Lower lobe of right lung (tissue), 2 donors: Measurements from ENCODE around the gene STPG4. TPM values are rescaled to one million over a fixed set of nuclear protein-coding genes. Genes with fewer than 3 reads are reported as not detected.
"Not testable (repeated sequence)": the region's sequence is repeated elsewhere in the genome, so short reads cannot be mapped to it uniquely, and the experiment has no call there.

Experiments
- ATAC-seq, 2 donors: fragments of 200-7000 bp; cut with Tn5 transposase; one replicate each; pipeline ENCODE4 v1.9.1; 2020 to 2022; ENCODE audit warnings: mild to moderate bottlenecking in 2 of 2, moderate library complexity in 2 of 2
- DNase-seq: peaks from one replicate; pipeline ENCODE4 v3.0.0-alpha.2; 2020
- H3K27ac ChIP-seq: fragments of 200-600 bp; one replicate; pipeline ENCODE4 v1.8.0; 2022
- H3K27me3 ChIP-seq: fragments of 200-600 bp; one replicate; pipeline ENCODE4 v1.8.0; 2022; ENCODE audit warnings: low read depth
- H3K36me3 ChIP-seq: fragments of 200-600 bp; one replicate; pipeline ENCODE4 v1.8.0; 2022; ENCODE audit warnings: mild to moderate bottlenecking
- H3K4me1 ChIP-seq: fragments of 200-600 bp; one replicate; pipeline ENCODE4 v1.8.0; 2022
- H3K4me3 ChIP-seq: fragments of 200-600 bp; one replicate; pipeline ENCODE4 v1.8.0; 2022; ENCODE audit warnings: mild to moderate bottlenecking
- H3K9me3 ChIP-seq: fragments of 200-600 bp; one replicate; pipeline ENCODE4 v1.8.0; 2022
- CTCF ChIP-seq: fragments of 200-600 bp; IDR thresholded peaks from one replicate; pipeline ENCODE4 v1.8.0; 2022; ENCODE audit warnings: antibody characterized with exemption, mild to moderate bottlenecking
- intact Hi-C: fragments of 100-400 bp; cut with DNase I; formaldehyde crosslinking; loops from one replicate; pipeline ENCODE4 v1.11.0; 2022
- total RNA-seq: library from RNA; stranded (reverse); fragmentation: NEBNext Ultra II Directional; extraction: Animal tissue kit (Norgen Biotek cat#: 25700); gene quantifications from one replicate; pipeline ENCODE4 v1.2.1, GENCODE V29; 2021
- donor health status: DM: no; HTN: yes; CAD: no; lungs with severe emphysema.

Gene STPG4
- total RNA-seq, 1 donor from 2014 or later: 0.77 TPM

- no peaks in the 10 kb centered on the region for H3K9me3 ChIP-seq
- H3K27me3 ChIP-seq: no peaks in the 10 kb centered on the region
- no peak overlapping the region for H3K27ac ChIP-seq
- ATAC-seq: no peak
- intact Hi-C loops: no loop called here
- no peaks in the 10 kb centered on the region for H3K36me3 ChIP-seq
- H3K4me1 ChIP-seq: no peaks in the 10 kb centered on the region
- no peak for DNase-seq
- TF ChIP-seq CTCF: no peak
- no peak overlapping the region for H3K4me3 ChIP-seq
Observed at GRCh38 chr2:47112665-47113435, 42.3 kb downstream of the STPG4 start.

- no peaks in the 10 kb centered on the region for H3K4me1 ChIP-seq
- no peaks in the 10 kb centered on the region for H3K36me3 ChIP-seq
- no peak overlapping the region for H3K4me3 ChIP-seq
- no peak for TF ChIP-seq CTCF
- no peaks in the 10 kb centered on the region for H3K9me3 ChIP-seq
- H3K27ac ChIP-seq: no peak overlapping the region
- no peaks in the 10 kb centered on the region for H3K27me3 ChIP-seq
- no peak for ATAC-seq
- intact Hi-C loops: no loop called here
- no peak for DNase-seq
Observed at GRCh38 chr2:47109680-47110079, 45.4 kb downstream of the STPG4 start.

GRCh38 chr2:47109007-47109375, 46.1 kb downstream of the STPG4 start:
- no peak for DNase-seq
- Histone ChIP-seq H3K4me3 (no peak overlapping the region), H3K27ac (no peak overlapping the region), H3K36me3 (no peaks in the 10 kb centered on the region), H3K9me3 (no peaks in the 10 kb centered on the region), H3K4me1 (no peaks in the 10 kb centered on the region), H3K27me3 (no peaks in the 10 kb centered on the region)
- intact Hi-C loops: no loop called here
- ATAC-seq: no peak
- no peak for TF ChIP-seq CTCF

GRCh38 chr2:47108267-47109006, 46.7 kb downstream of the STPG4 start:
- H3K4me3 ChIP-seq, H3K27ac ChIP-seq, H3K4me1 ChIP-seq, ATAC-seq, DNase-seq, H3K27me3 ChIP-seq, intact Hi-C loops, H3K36me3 ChIP-seq, H3K9me3 ChIP-seq: not testable (repeated sequence)

- ATAC-seq, H3K4me3 ChIP-seq, H3K27me3 ChIP-seq, intact Hi-C loops, H3K27ac ChIP-seq, H3K9me3 ChIP-seq, H3K36me3 ChIP-seq, DNase-seq, H3K4me1 ChIP-seq: not testable (repeated sequence)
Observed at GRCh38 chr2:47107201-47107600, 47.9 kb downstream of the STPG4 start.

- H3K36me3 ChIP-seq, H3K9me3 ChIP-seq, H3K27me3 ChIP-seq, H3K4me3 ChIP-seq, H3K4me1 ChIP-seq, H3K27ac ChIP-seq, DNase-seq, ATAC-seq, intact Hi-C loops: not testable (repeated sequence)
Observed at GRCh38 chr2:47106231-47106630, 48.9 kb downstream of the STPG4 start.

GRCh38 chr2:47099712-47100111, 55.4 kb downstream of the STPG4 start:
- ATAC-seq, H3K27me3 ChIP-seq, H3K27ac ChIP-seq, intact Hi-C loops, H3K36me3 ChIP-seq, H3K4me1 ChIP-seq, H3K9me3 ChIP-seq, DNase-seq, H3K4me3 ChIP-seq: not testable (repeated sequence)
